NCI-H2196 treated with DMSO at 0.1 percent for 48 hours (cell line): ENCODE data around the gene TMEM9.

ENCODE experiments used
- DNase-seq: peaks from one replicate; lab custom pipeline; 2025; ENCODE audit not compliant: unreplicated experiment; lab: John Stamatoyannopoulos, UW

TMEM9 gene

DNA sequence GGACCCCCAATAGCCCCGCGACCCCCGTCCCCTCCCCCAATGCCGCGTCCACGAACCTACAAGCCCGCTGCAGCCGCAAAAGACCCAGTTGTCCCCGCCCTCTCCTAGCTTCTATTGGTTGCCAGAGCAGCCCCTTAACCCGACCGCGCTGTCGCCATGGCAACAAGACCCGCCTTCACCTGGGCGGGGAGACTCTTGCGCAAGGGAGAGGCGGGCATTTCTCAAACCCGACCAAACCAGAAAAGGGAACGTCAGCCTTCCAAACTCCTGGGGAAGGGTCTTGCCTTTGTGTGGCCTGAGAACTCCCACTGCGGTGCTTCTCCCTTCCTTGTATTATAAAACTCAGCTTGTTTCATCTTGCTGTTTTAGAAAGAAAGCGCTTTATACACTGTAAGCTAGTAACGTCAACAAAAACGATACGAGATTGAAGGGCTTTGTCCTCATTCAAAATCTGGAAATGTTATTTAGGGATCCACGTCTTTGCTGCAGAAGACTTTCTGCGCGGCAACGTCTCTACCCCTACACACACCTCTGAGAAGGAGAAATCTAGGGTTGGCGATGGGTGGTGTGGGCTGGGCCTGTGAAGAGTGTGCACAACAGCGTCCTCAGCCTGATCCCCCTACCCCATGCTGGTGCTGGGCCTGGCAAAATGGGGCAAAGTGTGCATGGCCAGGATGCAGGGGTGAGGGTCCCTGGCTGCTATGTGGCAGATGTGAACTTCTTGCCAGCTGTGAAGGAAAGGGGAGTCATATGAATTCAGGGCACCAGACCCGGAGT lies at the start of gene TMEM9:
TMEM9 (minus strand) TSS at position 86 of the 777 bp plus-strand sequence. CDS start 551 bp downstream, outside the sequence.
- DNase-seq = peak; percentile 85

DNA sequence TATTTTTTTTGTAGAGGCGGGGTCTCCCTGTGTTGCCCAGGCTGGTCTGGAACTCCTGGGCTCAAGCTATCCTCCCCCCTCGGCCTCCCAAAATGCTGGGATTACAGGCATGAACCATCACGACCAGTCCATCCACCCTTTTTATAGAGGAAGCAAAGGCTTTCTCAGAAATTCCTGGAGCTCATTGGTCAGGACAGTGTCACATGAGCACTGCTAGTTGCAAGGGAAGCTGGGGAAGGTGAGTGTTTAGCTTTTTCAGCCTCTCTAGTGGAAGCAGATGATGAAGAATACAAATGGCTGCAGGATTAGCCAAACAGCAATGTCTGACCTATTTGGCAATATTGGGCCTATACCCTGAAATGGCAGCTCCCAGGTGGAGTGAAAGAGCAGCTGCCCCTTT lies 44.3 kb upstream of the TMEM9 start:
- DNase-seq = no peak

DNA sequence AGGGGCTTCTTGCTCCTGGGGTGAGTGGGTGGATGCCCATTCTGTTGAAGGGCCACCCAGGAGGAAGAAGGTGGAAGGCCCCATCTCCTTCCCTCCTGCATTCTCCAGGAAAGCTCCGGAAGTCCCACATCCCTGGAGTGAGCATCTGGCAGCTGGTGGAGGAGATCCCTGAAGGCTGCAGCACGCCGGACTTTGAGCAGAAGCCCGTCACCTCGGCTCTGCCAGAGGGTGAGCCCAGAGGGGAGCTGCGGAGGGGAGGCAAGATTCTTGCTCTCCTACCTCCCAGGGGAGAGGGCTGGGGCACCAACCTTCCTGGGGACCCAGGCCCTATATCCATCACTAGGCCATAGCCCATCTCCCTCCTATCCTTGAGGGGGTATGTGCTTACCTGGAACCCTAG lies 39.8 kb upstream of the TMEM9 start:
- DNase-seq = no peak

DNA sequence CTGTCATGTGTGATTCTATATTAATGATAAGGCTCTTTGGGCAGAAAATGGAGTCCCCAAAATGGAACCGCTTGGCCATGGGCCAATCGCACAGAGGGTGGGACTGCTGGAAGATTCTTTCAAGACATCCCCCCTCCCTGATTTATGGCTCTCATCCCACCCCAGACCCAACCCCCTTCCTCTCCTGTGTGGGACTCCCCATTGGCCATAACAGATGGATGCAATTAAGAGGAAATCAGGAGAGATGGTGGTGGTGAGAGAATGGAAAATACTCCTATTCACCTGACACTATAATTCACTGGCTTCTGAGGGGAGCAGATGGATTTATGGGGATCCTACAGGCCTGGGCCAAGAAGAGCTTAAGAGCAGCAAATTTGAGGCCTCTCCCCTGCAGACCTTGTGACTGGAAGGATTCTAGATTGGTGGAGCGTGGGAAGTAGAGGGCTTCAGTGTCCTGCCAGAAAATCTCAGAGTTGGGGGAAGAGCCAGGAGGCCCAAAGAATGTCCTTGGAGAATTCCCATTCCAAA lies 38.1 kb upstream of the TMEM9 start:
- no peak for DNase-seq

DNA sequence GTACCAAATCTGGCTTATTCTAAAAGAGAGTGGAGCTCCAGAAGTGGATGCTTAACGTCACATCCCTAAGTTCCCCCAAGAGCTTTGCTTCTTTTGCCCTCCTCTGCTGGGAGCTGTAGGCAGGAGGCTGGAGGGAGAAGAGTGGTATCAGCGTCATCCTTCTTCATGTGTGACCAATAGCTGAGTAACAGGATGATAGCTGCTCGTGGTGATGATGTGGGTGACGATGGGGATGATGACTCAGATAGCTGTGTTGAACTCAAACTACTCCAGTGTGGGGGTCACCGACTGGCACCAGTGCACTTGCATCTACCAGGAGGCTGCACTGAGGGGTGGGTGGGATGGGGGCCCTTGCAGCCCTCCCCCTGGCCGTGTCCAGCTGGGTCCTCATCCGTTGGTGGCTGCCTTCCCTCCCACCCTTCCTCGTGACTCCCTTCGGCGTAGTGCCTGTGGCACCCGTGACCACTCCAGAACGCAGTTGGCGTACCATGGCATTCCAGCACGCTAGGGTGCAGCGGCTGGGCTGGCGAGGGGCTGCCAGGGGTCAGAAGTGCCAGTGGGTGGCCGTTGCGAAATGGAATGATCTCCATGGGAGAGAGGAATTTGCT lies 37.5 kb upstream of the TMEM9 start:
- no peak for DNase-seq

DNA sequence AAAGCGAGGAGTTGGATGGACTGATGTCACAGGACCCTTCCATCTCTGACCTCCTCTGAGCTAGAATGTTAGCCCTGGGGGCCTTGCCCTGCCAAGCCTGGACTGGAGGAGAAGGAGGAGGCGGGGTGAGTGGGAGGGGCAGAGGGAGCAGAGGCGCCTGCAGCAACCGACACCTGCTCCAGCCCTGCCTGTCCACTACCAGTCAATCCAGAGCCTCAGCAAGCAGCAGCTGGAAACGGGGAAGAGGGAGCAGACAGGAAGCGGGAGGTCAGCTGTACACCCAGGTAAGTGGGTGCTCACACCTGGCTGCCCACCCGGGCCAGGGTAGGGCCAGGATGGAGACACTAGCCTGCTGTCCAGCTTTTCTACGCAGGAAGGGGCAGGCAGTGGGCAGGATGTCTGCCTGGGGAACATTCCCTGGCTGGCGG lies 36.4 kb upstream of the TMEM9 start, which contains the start of gene IGFN1:
IGFN1 (plus strand) TSS at position 201 of the 428 bp plus-strand sequence. CDS start 2,470 bp downstream, outside the sequence.
- peak; percentile 65 for DNase-seq

DNA sequence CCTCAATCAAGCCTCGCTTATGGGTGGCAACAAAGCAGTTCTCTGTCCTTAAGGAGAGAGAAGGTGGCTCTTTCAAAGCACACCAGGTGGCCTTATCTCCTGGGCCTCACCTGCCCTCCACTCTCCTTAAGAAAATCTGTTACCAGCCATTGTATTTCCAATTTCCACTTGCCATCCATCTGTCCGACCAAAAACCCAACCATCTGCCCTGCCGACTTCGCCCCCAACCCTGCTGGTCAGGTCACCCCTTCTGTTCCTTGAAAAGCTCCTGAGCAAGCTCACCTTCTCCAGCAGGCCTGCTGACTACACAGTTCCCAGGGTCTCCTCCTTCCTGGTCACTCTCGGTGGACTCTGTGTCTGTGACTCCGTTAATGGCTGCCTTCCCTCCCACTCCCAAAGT lies 35.7 kb upstream of the TMEM9 start:
- DNase-seq = no peak

DNA sequence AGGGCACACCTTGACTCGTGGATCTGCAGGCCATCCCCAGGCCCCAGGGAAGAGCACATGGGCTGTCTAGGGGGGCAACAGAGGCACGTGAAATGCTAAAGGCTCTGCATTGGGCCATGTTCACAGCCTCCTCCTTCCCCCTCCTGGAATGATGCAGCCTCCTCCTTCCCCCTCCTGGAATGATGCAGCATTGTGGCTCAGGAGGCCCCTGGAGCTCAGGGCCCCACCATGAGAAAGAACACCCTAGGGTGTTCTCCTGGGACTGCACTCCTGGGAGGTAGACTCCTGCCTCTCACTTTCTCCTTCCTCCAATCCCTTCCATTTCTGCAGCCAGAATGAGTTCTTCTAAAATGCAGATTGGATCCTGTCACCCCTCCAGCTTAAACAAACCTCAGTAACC lies 34.8 kb upstream of the TMEM9 start:
- DNase-seq = no peak

DNA sequence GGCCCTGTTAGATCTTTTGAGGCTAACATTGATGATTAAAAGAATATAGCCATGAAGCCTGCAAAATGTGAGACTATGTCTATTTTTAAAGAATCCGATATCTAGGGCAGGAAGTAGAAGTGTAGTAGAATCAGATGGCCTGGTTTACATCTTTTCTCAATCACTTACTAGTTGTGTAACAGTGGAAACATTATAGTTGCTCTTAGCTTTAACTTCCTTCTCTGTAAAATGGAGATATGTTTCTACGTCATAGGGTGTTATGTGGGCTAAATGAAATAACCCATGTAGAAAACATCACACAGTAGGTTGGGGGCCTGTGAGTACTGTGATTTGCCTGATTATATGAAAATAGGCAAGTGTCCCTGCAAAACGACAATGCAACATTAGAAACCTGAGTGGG lies 31.9 kb upstream of the TMEM9 start:
- no peak for DNase-seq

DNA sequence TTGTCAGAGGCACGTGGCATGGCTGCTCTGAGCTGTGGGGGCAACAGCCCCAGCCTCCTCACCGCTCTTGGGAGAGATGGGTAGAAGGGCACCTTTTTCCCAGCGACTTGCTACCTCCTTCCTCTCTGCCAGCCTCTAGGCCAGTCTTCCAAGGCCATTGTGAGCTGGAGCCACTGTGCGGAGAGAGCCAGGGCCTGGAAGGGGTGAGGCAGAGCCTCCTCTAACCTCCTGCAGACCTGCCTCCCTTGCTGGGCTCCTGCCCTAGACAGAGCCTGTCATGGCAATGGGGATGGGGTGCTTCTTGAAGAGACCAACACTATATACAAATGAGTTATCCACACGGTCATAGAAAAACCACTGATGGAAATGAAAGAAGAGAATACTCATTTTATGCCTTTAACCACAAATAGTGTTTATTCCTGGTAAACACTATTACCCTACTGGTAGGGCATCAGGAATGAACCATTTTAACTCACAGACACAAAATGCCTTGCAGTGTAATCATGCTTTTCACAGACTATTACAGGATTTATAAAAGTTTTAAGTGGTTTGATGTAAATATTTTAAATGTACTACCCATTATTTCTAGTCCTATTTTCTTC lies 31.4 kb upstream of the TMEM9 start:
- no peak for DNase-seq

DNA sequence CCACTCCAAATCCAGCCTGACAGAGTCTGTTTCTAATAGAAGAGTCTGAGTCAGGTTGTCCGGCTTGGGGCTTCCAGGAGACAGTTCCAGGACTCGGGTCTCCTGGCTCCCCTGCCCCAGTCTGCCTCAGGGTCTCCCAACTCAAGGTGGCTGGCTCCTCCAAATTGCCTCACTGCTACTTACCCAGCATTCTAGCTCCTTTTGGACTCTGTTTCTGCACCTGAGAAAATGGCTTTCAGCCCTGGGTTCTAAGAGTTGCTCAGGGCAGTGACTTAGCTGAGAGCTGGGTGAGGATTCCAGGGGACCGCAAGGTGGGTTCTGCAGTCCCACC lies 30.8 kb upstream of the TMEM9 start:
- no peak for DNase-seq

DNA sequence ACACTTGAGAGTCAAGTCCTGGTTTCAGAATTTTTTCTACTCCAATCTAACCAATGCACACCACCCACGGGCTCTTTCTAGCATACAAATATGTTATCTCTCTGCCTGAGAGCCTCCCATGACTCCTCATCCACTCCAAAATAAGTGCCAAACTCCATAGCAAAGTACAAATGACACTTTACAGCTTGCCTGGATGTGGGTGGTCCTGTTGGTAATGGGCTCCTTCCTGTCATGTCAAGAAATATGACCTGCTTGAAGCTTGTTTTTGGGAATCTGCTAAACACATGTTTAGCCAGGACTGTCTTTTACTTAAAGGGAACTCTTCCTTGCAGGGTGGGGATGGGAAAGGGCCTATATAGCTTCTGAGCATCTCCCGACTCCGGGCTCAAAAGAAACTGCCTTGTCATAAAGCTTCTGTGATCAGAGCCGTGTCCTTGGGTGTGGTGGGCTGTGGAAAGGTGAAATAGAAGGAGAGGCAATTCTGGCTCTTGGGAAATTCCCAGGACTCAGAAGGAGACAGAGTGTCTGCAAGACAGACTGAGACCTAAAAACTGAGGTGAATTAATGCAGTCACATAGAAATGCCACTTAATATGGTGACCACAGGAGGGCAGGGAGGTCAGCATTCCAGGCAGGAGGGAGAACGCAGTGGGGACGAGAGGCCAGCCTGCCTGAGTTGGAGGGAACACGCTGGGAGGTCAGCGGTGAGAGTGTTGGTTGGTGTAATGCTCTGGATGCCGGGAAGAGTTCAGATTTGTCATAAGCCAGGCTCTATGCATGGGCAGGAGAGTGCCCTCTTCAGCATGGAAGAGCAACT lies 30.2 kb upstream of the TMEM9 start:
- DNase-seq = peak; percentile 21

DNA sequence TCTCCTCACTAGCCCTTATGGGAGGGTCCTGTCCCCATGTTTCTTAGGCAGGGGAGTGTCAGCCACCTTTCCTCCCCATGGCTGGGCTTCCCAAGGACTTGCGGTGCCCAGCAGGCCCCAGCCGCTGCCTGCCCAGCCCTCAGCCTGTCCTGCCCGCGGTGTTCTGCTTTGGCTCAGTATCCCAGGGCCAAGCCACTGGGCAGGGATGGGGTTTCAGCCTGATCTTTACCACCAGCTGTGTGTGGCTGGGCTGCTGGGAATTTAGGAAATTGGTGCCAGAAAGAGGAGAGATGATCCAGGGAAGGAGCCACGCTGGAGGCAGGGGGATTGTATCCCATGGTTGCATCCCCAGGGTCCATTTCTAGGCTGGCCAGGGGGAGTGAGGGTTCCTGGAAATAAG lies 29.5 kb upstream of the TMEM9 start:
- DNase-seq = no peak

DNA sequence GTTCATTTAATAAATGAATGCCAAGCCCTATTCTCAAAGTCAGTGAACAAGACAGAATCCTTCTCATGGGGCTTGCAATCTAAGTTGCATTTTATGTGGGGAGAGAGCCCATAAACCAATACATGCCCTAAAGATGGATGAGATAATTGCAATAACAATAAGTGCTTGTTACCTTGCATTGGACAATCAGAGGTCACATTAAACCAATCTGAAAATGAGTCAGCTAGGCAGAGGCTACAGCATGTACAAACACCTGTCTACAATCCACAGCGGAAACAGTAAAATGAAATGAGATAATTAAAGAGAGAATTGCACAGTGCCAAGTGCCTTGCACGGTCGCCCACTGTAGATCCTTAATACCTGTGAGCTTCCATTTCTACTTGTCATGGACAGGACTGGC lies 28.9 kb upstream of the TMEM9 start:
- no peak for DNase-seq

DNA sequence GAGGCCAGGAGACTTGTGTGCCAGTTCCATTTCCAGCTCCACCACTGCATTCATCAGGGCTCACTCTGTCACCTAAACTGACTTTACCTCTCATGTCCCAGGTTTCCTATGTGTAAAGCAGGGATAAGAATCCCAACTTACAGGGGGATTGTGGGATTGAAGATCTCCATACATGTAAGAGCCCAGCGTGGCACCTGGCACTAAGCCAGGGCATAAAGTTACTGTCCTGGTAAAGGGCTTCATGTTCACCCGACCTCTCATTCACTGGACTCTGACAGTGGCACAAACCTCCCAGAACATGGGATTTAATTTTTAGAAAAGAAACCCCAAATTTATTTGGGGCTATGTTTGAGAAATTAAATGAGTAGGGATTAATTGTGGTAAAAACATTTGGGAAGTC lies 27.5 kb upstream of the TMEM9 start:
- DNase-seq = no peak

DNA sequence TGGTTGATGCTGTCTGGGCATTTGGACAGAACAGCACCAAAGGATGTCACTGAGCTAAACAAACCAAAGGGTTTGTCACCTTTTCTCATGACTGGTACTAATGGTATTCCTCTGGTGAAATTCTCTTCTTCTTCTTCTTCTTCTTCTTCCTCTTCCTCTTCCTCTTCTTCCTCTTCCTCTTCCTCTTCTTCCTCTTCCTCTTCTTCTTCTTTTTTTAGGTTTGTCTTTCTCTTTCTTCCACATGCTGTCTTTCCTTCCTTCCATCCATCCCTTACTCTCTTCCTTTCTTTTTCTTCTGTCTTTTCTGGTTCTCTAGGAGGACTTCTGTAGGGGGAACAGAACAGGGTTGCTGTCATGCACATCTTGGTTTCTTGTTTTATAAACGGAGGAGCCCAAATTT lies 27.0 kb upstream of the TMEM9 start:
- DNase-seq = no peak

DNA sequence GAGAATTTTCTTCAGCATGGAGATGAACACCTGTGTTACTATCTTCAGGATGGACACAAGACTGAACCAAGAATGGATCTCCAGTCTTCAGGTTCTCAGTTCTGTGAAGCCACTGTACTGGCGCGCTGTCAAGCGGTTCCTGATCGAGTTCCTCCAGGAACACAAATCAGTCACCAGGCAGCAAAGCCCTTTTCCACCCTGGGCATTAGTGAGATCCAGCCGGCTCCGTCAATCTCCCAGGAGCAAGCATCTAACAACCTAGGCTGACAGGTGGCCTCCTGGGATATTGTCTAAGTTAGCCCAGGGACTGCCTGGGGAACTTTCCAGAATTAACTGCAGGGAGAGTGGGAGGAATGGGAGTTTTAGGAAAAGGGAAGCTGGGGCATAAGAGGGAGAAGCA lies 26.6 kb upstream of the TMEM9 start:
- no peak for DNase-seq

DNA sequence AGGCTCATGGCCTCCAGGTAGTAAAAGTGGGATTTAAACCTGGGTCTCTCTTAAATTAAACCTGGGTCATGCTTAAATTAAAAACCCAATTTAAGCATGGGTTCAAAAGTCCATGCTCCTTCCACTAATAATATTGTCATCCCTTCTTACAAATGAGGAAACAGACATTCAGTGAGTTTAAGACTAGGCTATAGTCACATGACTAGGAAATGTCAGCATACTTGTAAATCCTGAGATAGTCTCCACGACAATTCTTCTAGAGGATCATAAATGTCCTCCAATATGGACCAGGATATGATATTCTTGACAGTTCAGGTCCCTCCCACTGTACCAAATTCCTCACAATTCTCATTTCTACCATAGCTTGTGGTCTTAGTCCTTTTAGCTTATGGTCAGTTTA lies 25.9 kb upstream of the TMEM9 start:
- DNase-seq = no peak

DNA sequence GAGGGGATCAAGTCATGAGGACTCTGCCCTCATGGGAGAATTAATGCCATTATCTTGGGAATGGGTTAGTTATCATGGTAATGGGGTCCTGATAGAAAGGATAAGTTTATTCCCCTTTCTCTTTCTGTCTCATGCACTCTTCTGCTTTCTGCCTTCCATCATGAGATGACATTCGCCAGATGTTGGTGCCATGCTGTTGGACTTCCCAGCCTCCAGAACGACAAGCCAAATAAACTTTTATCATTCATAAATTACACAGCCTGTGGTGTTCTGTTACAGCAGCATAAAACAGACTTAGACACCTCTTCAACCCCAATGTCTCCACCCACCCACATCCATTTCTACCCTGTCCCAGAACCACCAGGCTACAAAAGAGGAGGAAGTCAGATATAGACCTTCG lies 24.4 kb upstream of the TMEM9 start:
- no peak for DNase-seq

DNA sequence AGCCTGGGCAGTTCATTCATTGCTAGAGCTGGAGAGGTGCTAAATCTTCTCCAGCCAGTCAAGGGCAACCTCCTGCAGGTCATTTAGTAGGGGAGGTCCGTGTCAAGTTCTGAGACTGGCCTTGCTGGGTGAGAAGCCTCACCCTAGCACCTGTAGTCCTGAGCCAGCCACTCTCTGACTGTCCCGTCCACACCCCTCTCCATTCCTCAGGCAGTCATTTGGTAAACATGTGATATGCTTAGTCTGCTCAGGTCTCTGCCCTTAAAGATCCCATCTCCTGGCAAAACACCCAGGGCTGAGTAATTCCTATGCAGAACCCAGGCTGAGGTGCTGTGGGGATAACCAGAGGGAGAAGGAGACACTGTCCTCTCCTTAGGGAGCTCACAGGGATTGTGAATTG lies 22.7 kb upstream of the TMEM9 start:
- no peak for DNase-seq

DNA sequence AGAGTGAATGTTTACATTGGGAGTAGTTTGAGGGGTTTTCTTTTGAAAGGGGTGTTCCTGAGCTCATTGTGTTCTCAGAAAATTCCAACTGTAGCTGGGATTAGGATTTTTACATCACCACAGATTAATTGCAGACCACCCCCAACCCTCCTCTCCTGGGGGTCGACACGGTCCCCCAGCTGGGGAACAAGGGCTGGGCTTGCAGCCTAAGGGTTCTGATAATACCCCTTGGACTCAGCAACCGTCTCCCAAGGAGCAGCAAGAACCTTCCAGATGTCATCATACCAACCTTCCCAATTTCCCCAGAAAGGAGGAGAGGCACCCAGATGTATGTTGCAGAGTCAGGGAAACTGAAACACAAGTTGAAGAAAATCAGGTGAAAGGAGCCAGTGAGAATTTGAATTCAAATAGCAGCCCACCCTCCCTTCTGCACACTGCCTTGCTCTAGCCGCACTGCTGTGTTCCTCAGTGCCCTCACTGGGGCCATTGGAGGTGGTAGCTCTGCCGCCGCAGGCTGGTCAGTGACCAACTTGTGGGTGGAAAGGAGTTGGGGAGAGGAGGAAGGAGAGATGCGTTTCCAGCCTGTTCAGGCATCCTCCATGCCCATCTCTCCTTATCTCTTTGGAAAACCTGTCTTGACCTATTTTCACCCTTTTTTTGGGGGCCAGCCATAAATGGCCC lies 21.7 kb upstream of the TMEM9 start:
- no peak for DNase-seq
